Upper lobe of left lung (tissue), 6 donors: Measurements from ENCODE around the gene MACROD2. TPM values are rescaled to one million over a fixed set of nuclear protein-coding genes. Genes with fewer than 3 reads are reported as not detected.

Experiments
- ATAC-seq, 2 donors: fragments of 200-7000 bp; cut with Tn5 transposase; one replicate each; pipeline ENCODE4 v1.9.1; 2022; ENCODE audit warnings: mild to moderate bottlenecking in 2 of 2, moderate library complexity in 2 of 2; ENCODE audit not compliant: low FRiP score in 2 of 2
- DNase-seq, 2 donors: peaks; one replicate each; pipeline ENCODE4 v3.0.0-alpha.2; 2019 to 2020
- H3K27ac ChIP-seq, 4 donors: fragments of 200-600 bp; sonication (generic); one replicate each; pipeline ENCODE4 v1.5.1; 2016 to 2019
- H3K27me3 ChIP-seq, 4 donors: fragments of 200-600 bp; sonication (generic); one replicate each; pipeline ENCODE4 v1.5.1; 2017 to 2019
- H3K36me3 ChIP-seq, 4 donors: fragments of 200-600 bp; sonication (generic); one replicate each; pipeline ENCODE4 v1.5.1; 2016 to 2019
- H3K4me1 ChIP-seq, 4 donors: fragments of 200-600 bp; sonication (generic); one replicate each; pipeline ENCODE4 v1.5.1; 2018 to 2019
- H3K4me3 ChIP-seq, 4 donors: fragments of 200-600 bp; sonication (generic); one replicate each; pipeline ENCODE4 v1.5.1; 2017 to 2019; ENCODE audit warnings: mild to moderate bottlenecking in 2 of 4, moderate library complexity in 1 of 4
- H3K9me3 ChIP-seq, 4 donors: fragments of 200-600 bp; sonication (generic); one replicate each; pipeline ENCODE4 v1.5.1; 2018 to 2019
- CTCF ChIP-seq, 6 experiments: fragments of 450-650 bp in 4 of 6; fragments of 200-600 bp in 2 of 6; sonication (generic) in 2 of 6; IDR thresholded peaks; one replicate each; pipeline ENCODE4 v1.5.1; 2016 to 2019; ENCODE audit warnings: antibody characterized with exemption in 6 of 6
- EP300 ChIP-seq, 4 donors: sonication (generic); formaldehyde crosslinking; IDR thresholded peaks; one replicate each; pipeline ENCODE4 v1.5.1; 2017; ENCODE audit warnings: antibody characterized with exemption in 4 of 4, control low read depth in 2 of 4
- POLR2A ChIP-seq, 4 donors: fragments of 450-650 bp; IDR thresholded peaks; one replicate each; pipeline ENCODE4 v1.5.1; 2016 to 2017; ENCODE audit warnings: antibody characterized with exemption in 4 of 4, mild to moderate bottlenecking in 2 of 4
- POLR2AphosphoS5 ChIP-seq, 2 donors: sonication (generic); formaldehyde crosslinking; IDR thresholded peaks; one replicate each; pipeline ENCODE4 v1.5.1; 2017; ENCODE audit warnings: antibody characterized with exemption in 2 of 2
- whole genome bisulfite sequencing, 2 donors: methylation state at CpG; one replicate each; pipeline ENCODE4 v1.1.5; 2017 to 2018; 5-methylcytosine and 5-hydroxymethylcytosine counted together
- total RNA-seq, 6 donors: library from RNA; depleted of rRNA in 4 of 6; stranded (reverse); fragments of >200 nt in 4 of 6; gene quantifications; one replicate each; pipeline versions ENCODE4 v1.1.0 to v1.2.1, GENCODE V29; 2016 to 2021
- donor health status: DM: no; HTN: no; CAD: no; lungs with moderate emphysema.
- donor health status: DM: no; HTN: yes; CAD: no; lungs with severe emphysema.

MACROD2 gene
- total RNA-seq, 6 donors from 2014 or later, result 20.7 to 84.3 (median 36.3) TPM

- Histone ChIP-seq H3K27ac (no peak overlapping the region), H3K9me3 (no peaks in the 10 kb centered on the region), H3K36me3 (no peaks in the 10 kb centered on the region), H3K27me3 (no peaks in the 10 kb centered on the region), H3K4me1 (no peaks in the 10 kb centered on the region), H3K4me3 (no peak overlapping the region)
- ATAC-seq, result no peak
- no peak for TF ChIP-seq POLR2AphosphoS5 (IDR thresholded peaks at IDR 0.05)
- TF ChIP-seq CTCF (IDR thresholded peaks at IDR 0.05), result no peak
- no peak for TF ChIP-seq POLR2A (IDR thresholded peaks at IDR 0.05)
- no peak for DNase-seq
These were observed 1894.4 kb downstream of the MACROD2 start for GRCh38 chr20:15889514-15890256.

- 70 to 80% methylated on average over 4 of the region's 4 CpGs for WGBS, 2 donors
- no peak for DNase-seq
- H3K27me3 ChIP-seq, result no peaks in the 10 kb centered on the region
- H3K4me1 ChIP-seq, result no peaks in the 10 kb centered on the region
- no peak overlapping the region for H3K27ac ChIP-seq
- H3K4me3 ChIP-seq, result no peak overlapping the region
- ATAC-seq, result no peak
- TF ChIP-seq EP300 (IDR thresholded peaks at IDR 0.05), result no peak
- no peak for TF ChIP-seq CTCF (IDR thresholded peaks at IDR 0.05)
- TF ChIP-seq POLR2AphosphoS5 (IDR thresholded peaks at IDR 0.05), result no peak
- TF ChIP-seq POLR2A (IDR thresholded peaks at IDR 0.05), result no peak
- H3K36me3 ChIP-seq, result no peaks in the 10 kb centered on the region
- H3K9me3 ChIP-seq, result no peaks in the 10 kb centered on the region
These were observed 1895.2 kb downstream of the MACROD2 start for GRCh38 chr20:15890407-15890982.

- TF ChIP-seq POLR2AphosphoS5 (IDR thresholded peaks at IDR 0.05) (no peak), EP300 (IDR thresholded peaks at IDR 0.05) (no peak), CTCF (IDR thresholded peaks at IDR 0.05) (no peak), POLR2A (IDR thresholded peaks at IDR 0.05) (no peak)
- H3K4me3 ChIP-seq, result no peak overlapping the region
- no peak for DNase-seq
- no peak overlapping the region for H3K27ac ChIP-seq
- H3K4me1 ChIP-seq, result no peaks in the 10 kb centered on the region
- H3K27me3 ChIP-seq, result no peaks in the 10 kb centered on the region
- no peaks in the 10 kb centered on the region for H3K36me3 ChIP-seq
- 92% methylated on average over 5 of the region's 5 CpGs for WGBS, 2 donors
- no peak for ATAC-seq
- no peaks in the 10 kb centered on the region for H3K9me3 ChIP-seq
These were observed 1899.8 kb downstream of the MACROD2 start for GRCh38 chr20:15895126-15895525.

GRCh38 chr20:15895560-15896084 is 1900.3 kb downstream of the MACROD2 start:
- 30 to 43% methylated on average over 6 of the region's 6 CpGs for WGBS, 2 donors
- TF ChIP-seq POLR2AphosphoS5 (IDR thresholded peaks at IDR 0.05) (no peak), EP300 (IDR thresholded peaks at IDR 0.05) (no peak), CTCF (IDR thresholded peaks at IDR 0.05) (no peak), POLR2A (IDR thresholded peaks at IDR 0.05) (no peak)
- no peaks in the 10 kb centered on the region for H3K27me3 ChIP-seq
- H3K9me3 ChIP-seq, result no peaks in the 10 kb centered on the region
- ATAC-seq (no peak), DNase-seq (no peak)
- no peaks in the 10 kb centered on the region for H3K4me1 ChIP-seq
- H3K4me3 ChIP-seq, result no peak overlapping the region
- H3K27ac ChIP-seq, result no peak overlapping the region
- no peaks in the 10 kb centered on the region for H3K36me3 ChIP-seq
